Upper lobe of right lung (tissue), 1 donor: ENCODE results near the gene STH. TPM values are rescaled to one million over a fixed set of nuclear protein-coding genes. Genes with fewer than 3 reads are reported as not detected.

Source experiments
- ATAC-seq: fragments of 200-7000 bp; cut with Tn5 transposase; one replicate; pipeline ENCODE4 v1.9.1; 2020; ENCODE audit warnings: mild to moderate bottlenecking, moderate library complexity
- DNase-seq: peaks from one replicate; pipeline ENCODE4 v3.0.0-alpha.2; 2020
- H3K27ac ChIP-seq: fragments of 200-600 bp; one replicate; pipeline ENCODE4 v1.8.0; 2022
- H3K27me3 ChIP-seq: fragments of 200-600 bp; one replicate; pipeline ENCODE4 v1.8.0; 2022; ENCODE audit warnings: mild to moderate bottlenecking
- H3K36me3 ChIP-seq: fragments of 200-600 bp; one replicate; pipeline ENCODE4 v1.8.0; 2022
- H3K4me1 ChIP-seq: fragments of 200-600 bp; one replicate; pipeline ENCODE4 v1.8.0; 2022
- H3K4me3 ChIP-seq: fragments of 200-600 bp; one replicate; pipeline ENCODE4 v1.8.0; 2022; ENCODE audit warnings: mild to moderate bottlenecking
- H3K9me3 ChIP-seq: fragments of 200-600 bp; one replicate; pipeline ENCODE4 v1.8.0; 2022
- intact Hi-C: fragments of 100-400 bp; cut with DNase I; formaldehyde crosslinking; loops from one replicate; pipeline ENCODE4 v1.11.0; 2022
- total RNA-seq: library from RNA; stranded (reverse); fragmentation: NEBNext Ultra II Directional; extraction: Animal tissue kit (Norgen Biotek cat#: 25700); gene quantifications from one replicate; pipeline ENCODE4 v1.2.1, GENCODE V29; 2021
- TF ChIP-seq, protein P1 (sequence below): fragments of 200-600 bp; IDR thresholded peaks from one replicate; pipeline ENCODE4 v1.8.0; 2022; ENCODE audit warnings: antibody characterized with exemption
- donor health status: DM: no; HTN: yes; CAD: no; lungs with severe emphysema.

Gene STH
- total RNA-seq, 1 donor from 2014 or later: not detected

DNA sequence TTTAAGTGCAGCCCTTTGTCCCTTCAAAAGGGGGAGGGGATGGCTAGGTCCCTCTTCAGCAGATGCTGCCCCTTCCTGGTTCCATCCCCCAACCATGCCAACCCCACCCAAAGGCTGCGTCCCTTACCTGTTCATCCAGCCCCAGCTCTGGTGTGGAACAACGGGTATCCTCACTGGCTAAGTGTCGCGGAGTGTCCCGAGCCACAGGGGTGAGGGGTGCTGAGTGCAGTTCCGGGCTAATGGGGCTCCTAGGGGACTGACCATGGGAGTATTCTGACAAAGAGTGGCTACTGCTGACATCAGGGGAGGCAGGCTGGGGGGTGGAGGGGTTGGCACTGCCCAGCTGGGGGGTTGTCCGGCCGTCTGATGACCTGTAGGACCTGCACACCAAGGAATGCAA, 32.9 kb downstream of the STH start:
- no peak overlapping the region for H3K27ac ChIP-seq
- H3K36me3 ChIP-seq: peaks cover 91% of the 10 kb centered on the region
- ATAC-seq (no peak), DNase-seq (no peak)
- intact Hi-C loops: no loop called here
- no peaks in the 10 kb centered on the region for H3K27me3 ChIP-seq
- TF ChIP-seq, protein P1, sequence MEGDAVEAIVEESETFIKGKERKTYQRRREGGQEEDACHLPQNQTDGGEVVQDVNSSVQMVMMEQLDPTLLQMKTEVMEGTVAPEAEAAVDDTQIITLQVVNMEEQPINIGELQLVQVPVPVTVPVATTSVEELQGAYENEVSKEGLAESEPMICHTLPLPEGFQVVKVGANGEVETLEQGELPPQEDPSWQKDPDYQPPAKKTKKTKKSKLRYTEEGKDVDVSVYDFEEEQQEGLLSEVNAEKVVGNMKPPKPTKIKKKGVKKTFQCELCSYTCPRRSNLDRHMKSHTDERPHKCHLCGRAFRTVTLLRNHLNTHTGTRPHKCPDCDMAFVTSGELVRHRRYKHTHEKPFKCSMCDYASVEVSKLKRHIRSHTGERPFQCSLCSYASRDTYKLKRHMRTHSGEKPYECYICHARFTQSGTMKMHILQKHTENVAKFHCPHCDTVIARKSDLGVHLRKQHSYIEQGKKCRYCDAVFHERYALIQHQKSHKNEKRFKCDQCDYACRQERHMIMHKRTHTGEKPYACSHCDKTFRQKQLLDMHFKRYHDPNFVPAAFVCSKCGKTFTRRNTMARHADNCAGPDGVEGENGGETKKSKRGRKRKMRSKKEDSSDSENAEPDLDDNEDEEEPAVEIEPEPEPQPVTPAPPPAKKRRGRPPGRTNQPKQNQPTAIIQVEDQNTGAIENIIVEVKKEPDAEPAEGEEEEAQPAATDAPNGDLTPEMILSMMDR: no peak
- H3K4me3 ChIP-seq: no peak overlapping the region
- no peaks in the 10 kb centered on the region for H3K9me3 ChIP-seq
- H3K4me1 ChIP-seq: no peaks in the 10 kb centered on the region

DNA sequence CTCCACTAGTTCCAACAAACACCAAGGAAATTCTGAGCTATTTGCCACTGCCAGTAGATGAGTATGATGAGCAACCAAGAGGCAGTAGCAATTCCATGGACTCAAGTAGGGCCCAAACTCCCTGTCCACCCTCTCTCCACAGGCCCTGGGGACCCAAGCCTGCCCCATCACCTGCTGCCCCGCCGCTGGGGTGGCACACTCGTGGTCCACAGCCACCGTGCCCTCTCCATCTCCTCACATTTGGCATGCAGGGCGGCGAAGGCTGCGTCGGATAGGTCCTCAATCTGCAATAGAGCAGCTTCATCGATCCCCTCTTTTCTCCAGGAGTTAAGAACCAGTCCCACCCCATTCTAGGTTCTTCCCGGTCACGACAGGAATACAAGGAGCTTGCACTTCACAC, 33.9 kb downstream of the STH start:
- intact Hi-C loops: no loop called here
- Histone ChIP-seq H3K27ac (no peak overlapping the region), H3K27me3 (no peaks in the 10 kb centered on the region), H3K36me3 (peaks cover 95% of the 10 kb centered on the region), H3K4me1 (no peaks in the 10 kb centered on the region), H3K9me3 (no peaks in the 10 kb centered on the region), H3K4me3 (no peak overlapping the region)
- no peak for ATAC-seq
- TF ChIP-seq, protein P1: no peak
- no peak for DNase-seq

DNA sequence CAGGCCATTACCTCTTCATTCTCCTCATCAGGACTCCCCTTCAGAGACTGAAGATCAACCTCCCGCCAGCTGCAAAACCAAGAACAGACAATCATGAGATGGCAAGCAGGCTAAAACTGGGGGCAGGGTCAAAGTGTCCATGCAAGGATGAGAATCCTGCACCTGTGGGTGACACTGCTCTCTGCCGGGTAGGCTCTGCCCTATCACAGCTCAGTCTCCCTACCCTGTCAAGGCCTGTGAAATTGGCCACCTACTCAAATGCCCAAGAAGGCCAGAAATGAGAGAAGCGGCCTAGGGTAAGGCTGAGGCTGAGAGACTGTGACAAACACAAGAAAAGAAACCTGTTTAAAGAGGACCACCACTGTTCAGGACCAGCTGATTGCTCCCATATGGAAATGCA, 34.3 kb downstream of the STH start:
- no peak overlapping the region for H3K27ac ChIP-seq
- no peaks in the 10 kb centered on the region for H3K9me3 ChIP-seq
- intact Hi-C loops: no loop called here
- no peak overlapping the region for H3K4me3 ChIP-seq
- TF ChIP-seq, protein P1: no peak
- DNase-seq (no peak), ATAC-seq (no peak)
- H3K4me1 ChIP-seq: no peaks in the 10 kb centered on the region
- H3K27me3 ChIP-seq: no peaks in the 10 kb centered on the region
- peaks cover 95% of the 10 kb centered on the region for H3K36me3 ChIP-seq

DNA sequence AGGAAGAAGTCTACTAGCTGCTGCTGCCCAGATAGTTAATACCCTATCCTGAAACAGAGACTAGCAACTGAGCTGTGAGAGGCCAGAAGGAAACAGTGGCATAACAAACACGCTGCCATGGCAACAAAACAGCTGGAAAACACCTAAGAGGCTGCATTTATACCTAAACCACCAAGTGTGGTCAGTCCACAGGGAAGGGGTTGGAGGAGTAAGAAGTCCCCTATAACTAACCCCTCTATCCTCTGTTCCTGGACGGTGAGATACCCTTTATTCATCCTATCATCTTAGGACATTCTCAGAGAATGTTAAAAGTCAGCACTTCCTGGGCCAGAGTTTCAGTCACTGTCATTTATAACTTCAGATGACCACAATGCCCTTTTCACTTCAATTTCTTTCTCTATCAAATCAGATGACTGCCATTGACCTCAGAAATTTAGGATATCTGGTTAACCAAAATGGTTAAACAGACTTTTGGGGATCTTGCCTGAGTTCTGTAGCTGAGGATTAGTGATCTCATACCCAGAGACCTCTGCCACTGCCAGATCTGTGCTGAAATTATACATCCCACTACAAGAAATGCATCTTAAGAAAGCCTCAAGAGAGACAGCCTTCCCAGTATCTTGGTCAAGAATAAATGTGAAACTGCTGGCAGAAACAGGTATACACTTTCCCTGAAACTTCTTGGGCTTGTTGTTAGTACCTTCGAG, 36.2 kb downstream of the STH start:
- no peaks in the 10 kb centered on the region for H3K4me1 ChIP-seq
- H3K4me3 ChIP-seq: no peak overlapping the region
- no peak overlapping the region for H3K27ac ChIP-seq
- DNase-seq (no peak), ATAC-seq (no peak)
- H3K9me3 ChIP-seq: no peaks in the 10 kb centered on the region
- TF ChIP-seq, protein P1: no peak
- no peaks in the 10 kb centered on the region for H3K27me3 ChIP-seq
- H3K36me3 ChIP-seq: peaks cover 99% of the 10 kb centered on the region
- intact Hi-C loops: no loop called here

DNA sequence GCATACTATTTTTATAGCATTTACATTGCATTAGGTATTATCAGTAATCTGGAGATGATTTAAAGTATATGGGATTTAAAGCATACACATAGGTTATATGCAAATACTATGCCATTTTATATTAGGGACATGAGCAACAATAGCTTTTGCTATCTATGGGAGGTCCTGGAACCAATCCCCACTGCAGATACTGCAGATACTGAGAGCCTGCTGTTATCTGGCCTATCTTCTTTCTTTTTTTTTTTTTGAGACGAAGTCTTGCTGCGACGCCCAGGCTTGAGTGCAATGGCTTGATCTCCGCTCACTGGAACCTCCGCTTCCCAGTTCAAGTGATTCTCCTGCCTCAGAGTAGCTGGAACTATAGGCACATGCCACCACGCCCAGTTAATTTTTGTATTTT, 37.4 kb downstream of the STH start:
- Histone ChIP-seq H3K27me3 (no peaks in the 10 kb centered on the region), H3K9me3 (no peaks in the 10 kb centered on the region), H3K4me3 (no peak overlapping the region), H3K27ac (no peak overlapping the region), H3K36me3 (peaks cover 93% of the 10 kb centered on the region), H3K4me1 (no peaks in the 10 kb centered on the region)
- no peak for ATAC-seq
- TF ChIP-seq, protein P1: no peak
- intact Hi-C loops: no loop called here
- no peak for DNase-seq
